Peyer's patch (tissue), 4 donors: ENCODE measurements around the gene BHMT. TPM values are rescaled to one million over a fixed set of nuclear protein-coding genes. Genes with fewer than 3 reads are reported as not detected.

Experiments
- DNase-seq, 3 donors: peaks; one replicate each; pipeline ENCODE4 v3.0.0-alpha.2; 2017 to 2019
- H3K27ac ChIP-seq, 4 donors: fragments of 200-600 bp; sonication (generic); one replicate each; pipeline ENCODE4 v1.5.1; 2016 to 2019
- H3K27me3 ChIP-seq, 2 donors: fragments of 200-600 bp; sonication (generic); one replicate each; pipeline ENCODE4 v1.5.1; 2019
- H3K36me3 ChIP-seq, 3 donors: fragments of 200-600 bp; sonication (generic); one replicate each; pipeline ENCODE4 v1.5.1; 2016 to 2019
- H3K4me1 ChIP-seq, 4 donors: fragments of 200-600 bp; sonication (generic); one replicate each; pipeline ENCODE4 v1.5.1; 2016 to 2019
- H3K4me3 ChIP-seq, 4 donors: fragments of 200-600 bp; sonication (generic); 1 replicate in 3 of 4; 2 replicates in 1 of 4; pipeline ENCODE4 v1.5.1; 2016 to 2019; ENCODE audit warnings: mild to moderate bottlenecking in 1 of 4
- H3K9me3 ChIP-seq, 4 donors: fragments of 200-600 bp; sonication (generic); one replicate each; pipeline ENCODE4 v1.5.1; 2016 to 2019; ENCODE audit warnings: mild to moderate bottlenecking in 1 of 4
- CTCF ChIP-seq, 6 experiments: fragments of 450-650 bp in 4 of 6; fragments of 200-600 bp in 2 of 6; sonication (generic) in 1 of 6; IDR thresholded peaks; one replicate each; pipeline ENCODE4 v1.5.1; 2017 to 2019; ENCODE audit warnings: antibody characterized with exemption in 6 of 6, mild to moderate bottlenecking in 3 of 6, moderate library complexity in 1 of 6
- POLR2A ChIP-seq, 2 donors: fragments of 450-650 bp; IDR thresholded peaks; one replicate each; pipeline ENCODE4 v1.5.1; 2017; ENCODE audit warnings: antibody characterized with exemption in 2 of 2, mild to moderate bottlenecking in 2 of 2, moderate library complexity in 2 of 2
- total RNA-seq, 4 donors: library from RNA; depleted of rRNA; stranded (reverse); fragments of >200 nt; gene quantifications; one replicate each; pipeline ENCODE4 v1.1.0, GENCODE V29; 2016

The BHMT gene, protein sequence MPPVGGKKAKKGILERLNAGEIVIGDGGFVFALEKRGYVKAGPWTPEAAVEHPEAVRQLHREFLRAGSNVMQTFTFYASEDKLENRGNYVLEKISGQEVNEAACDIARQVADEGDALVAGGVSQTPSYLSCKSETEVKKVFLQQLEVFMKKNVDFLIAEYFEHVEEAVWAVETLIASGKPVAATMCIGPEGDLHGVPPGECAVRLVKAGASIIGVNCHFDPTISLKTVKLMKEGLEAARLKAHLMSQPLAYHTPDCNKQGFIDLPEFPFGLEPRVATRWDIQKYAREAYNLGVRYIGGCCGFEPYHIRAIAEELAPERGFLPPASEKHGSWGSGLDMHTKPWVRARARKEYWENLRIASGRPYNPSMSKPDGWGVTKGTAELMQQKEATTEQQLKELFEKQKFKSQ
- not detected for total RNA-seq

- Histone ChIP-seq H3K9me3 (no peaks in the 10 kb centered on the region), H3K27ac (no peak within 1 kb of the TSS), H3K4me3 (peak within 1 kb of the TSS in 1 of 4 donors; percentile 8), H3K27me3 (peaks cover 0 to 15% of the 10 kb centered on the region in 2 donors), H3K4me1 (peaks cover 0 to 8% (median 3%) of the 10 kb centered on the region in 4 donors), H3K36me3 (no peaks in the 10 kb centered on the region)
- no peak for TF ChIP-seq POLR2A (IDR thresholded peaks at IDR 0.05)
- TF ChIP-seq CTCF (IDR thresholded peaks at IDR 0.05) = no peak
- no peak for DNase-seq
Measured at GRCh38 chr5:79111387-79111959, at the start of gene BHMT. Gene BHMT (plus strand): TSS chr5:79111809. CDS start chr5:79111886, 77 bp downstream.

- H3K9me3 ChIP-seq = no peaks in the 10 kb centered on the region
- H3K4me3 ChIP-seq = no peak overlapping the region
- no peaks in the 10 kb centered on the region for H3K27me3 ChIP-seq
- no peak overlapping the region for H3K27ac ChIP-seq
- DNase-seq = no peak
- H3K36me3 ChIP-seq = no peaks in the 10 kb centered on the region
- TF ChIP-seq POLR2A (IDR thresholded peaks at IDR 0.05) (no peak), CTCF (IDR thresholded peaks at IDR 0.05) (no peak)
- no peaks in the 10 kb centered on the region for H3K4me1 ChIP-seq
Measured at GRCh38 chr5:79062436-79062835, 49.2 kb upstream of the BHMT start.

- H3K4me3 ChIP-seq = peak within 1 kb of the TSS; percentile 6 to 45 (median 29)
- no peaks in the 10 kb centered on the region for H3K27me3 ChIP-seq
- H3K27ac ChIP-seq = peak within 1 kb of the TSS in 2 of 4 donors; percentile 17 to 60
- H3K36me3 ChIP-seq = no peaks in the 10 kb centered on the region
- H3K9me3 ChIP-seq = no peaks in the 10 kb centered on the region
- DNase-seq = no peak
- TF ChIP-seq CTCF (IDR thresholded peaks at IDR 0.05) = no peak
- TF ChIP-seq POLR2A (IDR thresholded peaks at IDR 0.05) = no peak
- no peaks in the 10 kb centered on the region for H3K4me1 ChIP-seq
Measured at GRCh38 chr5:79069488-79070349, 41.9 kb upstream of the BHMT start, which contains the start of the genes BHMT2 and DMGDH. Gene BHMT2 (plus strand): TSS chr5:79069767. CDS start chr5:79069783, 16 bp downstream. Gene DMGDH (minus strand): TSS chr5:79069674. CDS start chr5:79069620, 54 bp downstream.

- no peaks in the 10 kb centered on the region for H3K9me3 ChIP-seq
- no peaks in the 10 kb centered on the region for H3K27me3 ChIP-seq
- DNase-seq = no peak
- no peaks in the 10 kb centered on the region for H3K4me1 ChIP-seq
- no peaks in the 10 kb centered on the region for H3K36me3 ChIP-seq
- H3K4me3 ChIP-seq = peak overlapping the region in 2 of 4 donors; percentile 40 to 45
- H3K27ac ChIP-seq = peak overlapping the region in 1 of 4 donors; percentile 60
- TF ChIP-seq POLR2A (IDR thresholded peaks at IDR 0.05) (no peak), CTCF (IDR thresholded peaks at IDR 0.05) (no peak)
Measured at GRCh38 chr5:79070350-79070667, 41.3 kb upstream of the BHMT start.

- no peaks in the 10 kb centered on the region for H3K4me1 ChIP-seq
- H3K9me3 ChIP-seq = no peaks in the 10 kb centered on the region
- H3K27me3 ChIP-seq = no peaks in the 10 kb centered on the region
- H3K4me3 ChIP-seq = no peak overlapping the region
- no peaks in the 10 kb centered on the region for H3K36me3 ChIP-seq
- no peak overlapping the region for H3K27ac ChIP-seq
- TF ChIP-seq CTCF (IDR thresholded peaks at IDR 0.05) (no peak), POLR2A (IDR thresholded peaks at IDR 0.05) (no peak)
- DNase-seq = no peak
Measured at GRCh38 chr5:79074641-79075040, 37.0 kb upstream of the BHMT start.
